ENCODE measurements around the gene FYCO1. TPM values are rescaled to one million over a fixed set of nuclear protein-coding genes. Genes with fewer than 3 reads are reported as not detected.

Gene FYCO1
- total RNA-seq, 1 donor from 2014 or later: 26.7 TPM

GRCh38 chr3:45938043-45938435 is 57.6 kb downstream of the FYCO1 start:
- H3K27me3 ChIP-seq (ENCODE audit: control insufficient read depth, insufficient read depth, low read length): no peaks in the 10 kb centered on the region
- TF ChIP-seq CTCF (IDR thresholded peaks at IDR 0.05; ENCODE audit: insufficient read depth, low read length, poor library complexity, severe bottlenecking): no peak

GRCh38 chr3:45937206-45938042 is 58.2 kb downstream of the FYCO1 start:
- H3K36me3 ChIP-seq (ENCODE audit: control insufficient read depth, insufficient read depth, low read length): no peaks in the 10 kb centered on the region
- no peak overlapping the region for H3K4me3 ChIP-seq (ENCODE audit: low read depth, low read length)
- TF ChIP-seq CTCF (IDR thresholded peaks at IDR 0.05; ENCODE audit: insufficient read depth, low read length, poor library complexity, severe bottlenecking): no peak
- DNase-seq (ENCODE audit: low read depth): no peak
- H3K27me3 ChIP-seq (ENCODE audit: control insufficient read depth, insufficient read depth, low read length): no peaks in the 10 kb centered on the region

More at GRCh38 chr3:45938043-45938435, 57.6 kb downstream of the FYCO1 start:
- DNase-seq (ENCODE audit: low read depth): no peak
- Histone ChIP-seq H3K36me3 (ENCODE audit: control insufficient read depth, insufficient read depth, low read length) (no peaks in the 10 kb centered on the region), H3K4me3 (ENCODE audit: low read depth, low read length) (no peak overlapping the region)

GRCh38 chr3:45936261-45936660 is 59.4 kb downstream of the FYCO1 start:
- no peaks in the 10 kb centered on the region for H3K36me3 ChIP-seq (ENCODE audit: control insufficient read depth, insufficient read depth, low read length)
- no peak for TF ChIP-seq CTCF (IDR thresholded peaks at IDR 0.05; ENCODE audit: insufficient read depth, low read length, poor library complexity, severe bottlenecking)
- no peak for DNase-seq (ENCODE audit: low read depth)
- H3K4me3 ChIP-seq (ENCODE audit: low read depth, low read length): no peak overlapping the region
- no peaks in the 10 kb centered on the region for H3K27me3 ChIP-seq (ENCODE audit: control insufficient read depth, insufficient read depth, low read length)

GRCh38 chr3:45933591-45933990 is 62.0 kb downstream of the FYCO1 start:
- no peak overlapping the region for H3K4me3 ChIP-seq (ENCODE audit: low read depth, low read length)

GRCh38 chr3:45932112-45932511 is 63.5 kb downstream of the FYCO1 start:
- Histone ChIP-seq H3K27me3 (ENCODE audit: control insufficient read depth, insufficient read depth, low read length) (no peaks in the 10 kb centered on the region), H3K36me3 (ENCODE audit: control insufficient read depth, insufficient read depth, low read length) (peaks cover 2% of the 10 kb centered on the region), H3K4me3 (ENCODE audit: low read depth, low read length) (no peak overlapping the region)
- DNase-seq (ENCODE audit: low read depth): no peak
- TF ChIP-seq CTCF (IDR thresholded peaks at IDR 0.05; ENCODE audit: insufficient read depth, low read length, poor library complexity, severe bottlenecking): no peak

More at GRCh38 chr3:45933591-45933990, 62.0 kb downstream of the FYCO1 start:
- no peak for DNase-seq (ENCODE audit: low read depth)
- H3K27me3 ChIP-seq (ENCODE audit: control insufficient read depth, insufficient read depth, low read length): no peaks in the 10 kb centered on the region
- TF ChIP-seq CTCF (IDR thresholded peaks at IDR 0.05; ENCODE audit: insufficient read depth, low read length, poor library complexity, severe bottlenecking): no peak
- no peaks in the 10 kb centered on the region for H3K36me3 ChIP-seq (ENCODE audit: control insufficient read depth, insufficient read depth, low read length)

- H3K36me3 ChIP-seq (ENCODE audit: control insufficient read depth, insufficient read depth, low read length): peaks cover 2% of the 10 kb centered on the region
These were observed 64.1 kb downstream of the FYCO1 start for GRCh38 chr3:45931496-45931895.

More at GRCh38 chr3:45931496-45931895, 64.1 kb downstream of the FYCO1 start:
- H3K27me3 ChIP-seq (ENCODE audit: control insufficient read depth, insufficient read depth, low read length): no peaks in the 10 kb centered on the region
- no peak for DNase-seq (ENCODE audit: low read depth)
- H3K4me3 ChIP-seq (ENCODE audit: low read depth, low read length): no peak overlapping the region
- TF ChIP-seq CTCF (IDR thresholded peaks at IDR 0.05; ENCODE audit: insufficient read depth, low read length, poor library complexity, severe bottlenecking): no peak
